ENCODE data around the gene PURA.

DNA sequence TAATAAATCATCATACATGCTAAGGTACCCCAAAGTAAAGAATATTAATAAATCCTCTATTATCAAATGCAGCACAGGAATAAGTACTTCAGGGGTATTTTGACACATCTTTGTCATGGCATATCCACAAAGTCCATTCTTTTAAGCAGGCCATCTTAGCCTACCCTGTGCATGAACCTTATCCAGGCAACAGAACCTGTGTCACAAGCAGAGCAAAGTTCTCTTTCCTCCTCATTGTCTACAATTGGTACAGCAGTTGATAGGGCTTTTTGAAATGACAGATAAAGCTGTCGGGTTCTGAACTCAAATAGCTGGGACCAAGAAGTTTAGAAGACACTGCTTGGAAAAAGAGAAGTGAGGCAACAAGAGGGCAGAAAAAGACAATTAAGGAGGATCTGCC lies 30.8 kb upstream of the PURA start:
- no peak for TF ChIP-seq ZNF589 (CRISPR knock-in tag; conservative IDR thresholded peaks at IDR 0.05)
- TF ChIP-seq, protein P1, sequence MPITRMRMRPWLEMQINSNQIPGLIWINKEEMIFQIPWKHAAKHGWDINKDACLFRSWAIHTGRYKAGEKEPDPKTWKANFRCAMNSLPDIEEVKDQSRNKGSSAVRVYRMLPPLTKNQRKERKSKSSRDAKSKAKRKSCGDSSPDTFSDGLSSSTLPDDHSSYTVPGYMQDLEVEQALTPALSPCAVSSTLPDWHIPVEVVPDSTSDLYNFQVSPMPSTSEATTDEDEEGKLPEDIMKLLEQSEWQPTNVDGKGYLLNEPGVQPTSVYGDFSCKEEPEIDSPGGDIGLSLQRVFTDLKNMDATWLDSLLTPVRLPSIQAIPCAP (CRISPR knock-in tag; IDR thresholded peaks at IDR 0.05; ENCODE audit: low read depth) = no peak
- TF ChIP-seq, protein P2, sequence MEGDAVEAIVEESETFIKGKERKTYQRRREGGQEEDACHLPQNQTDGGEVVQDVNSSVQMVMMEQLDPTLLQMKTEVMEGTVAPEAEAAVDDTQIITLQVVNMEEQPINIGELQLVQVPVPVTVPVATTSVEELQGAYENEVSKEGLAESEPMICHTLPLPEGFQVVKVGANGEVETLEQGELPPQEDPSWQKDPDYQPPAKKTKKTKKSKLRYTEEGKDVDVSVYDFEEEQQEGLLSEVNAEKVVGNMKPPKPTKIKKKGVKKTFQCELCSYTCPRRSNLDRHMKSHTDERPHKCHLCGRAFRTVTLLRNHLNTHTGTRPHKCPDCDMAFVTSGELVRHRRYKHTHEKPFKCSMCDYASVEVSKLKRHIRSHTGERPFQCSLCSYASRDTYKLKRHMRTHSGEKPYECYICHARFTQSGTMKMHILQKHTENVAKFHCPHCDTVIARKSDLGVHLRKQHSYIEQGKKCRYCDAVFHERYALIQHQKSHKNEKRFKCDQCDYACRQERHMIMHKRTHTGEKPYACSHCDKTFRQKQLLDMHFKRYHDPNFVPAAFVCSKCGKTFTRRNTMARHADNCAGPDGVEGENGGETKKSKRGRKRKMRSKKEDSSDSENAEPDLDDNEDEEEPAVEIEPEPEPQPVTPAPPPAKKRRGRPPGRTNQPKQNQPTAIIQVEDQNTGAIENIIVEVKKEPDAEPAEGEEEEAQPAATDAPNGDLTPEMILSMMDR (CRISPR knock-in tag; IDR thresholded peaks at IDR 0.05) = no peak
- no peak for TF ChIP-seq ADNP (CRISPR knock-in tag; IDR thresholded peaks at IDR 0.05)
- TF ChIP-seq RBFOX2 (IDR thresholded peaks at IDR 0.05; ENCODE audit: low read depth, low read length) = no peak
- TF ChIP-seq ZNF607 (CRISPR knock-in tag; IDR thresholded peaks at IDR 0.05; ENCODE audit: borderline replicate concordance) = no peak
- TF ChIP-seq ZNF878 (CRISPR knock-in tag; IDR thresholded peaks at IDR 0.05) = no peak
- no peak for TF ChIP-seq TAF1 (CRISPR knock-in tag; IDR thresholded peaks at IDR 0.05)
- no peak for TF ChIP-seq ZNF274 (CRISPR knock-in tag; IDR thresholded peaks at IDR 0.05)
- TF ChIP-seq CHD2 (IDR thresholded peaks at IDR 0.05; ENCODE audit: low read depth, low read length) = no peak
- no peak for TF ChIP-seq YY1 (IDR thresholded peaks at IDR 0.05; ENCODE audit: insufficient read depth, insufficient replicate concordance, low read depth, low read length)
